AG04449 (cell line): ENCODE results near the gene GOLGA6C.
"Not testable (repeated sequence)": the region's sequence is repeated elsewhere in the genome, so short reads cannot be mapped to it uniquely, and the experiment has no call there.

Experiments
- CTCF ChIA-PET: fragments of 350-600 bp; formaldehyde crosslinking; extraction: SDS; loops from one replicate; lab custom pipeline; 2021; ENCODE audit warnings: antibody characterized with exemption; lab: Yijun Ruan, JAX
- POLR2A ChIA-PET: fragments of 400-600, 350-600 bp; formaldehyde crosslinking; extraction: SDS; loops from one replicate; lab custom pipeline; 2020; ENCODE audit warnings: antibody characterized with exemption, inconsistent platforms; lab: Yijun Ruan, JAX
- DNase-seq: peaks from one replicate; pipeline ENCODE4 v3.0.0-alpha.2; 2010; ENCODE audit warnings: low read depth, low spot score
- H3K4me3 ChIP-seq: 2 replicates; pipeline ENCODE4 v1.5.1; 2011; ENCODE audit warnings: low read depth, mild to moderate bottlenecking, control low read depth, low read length
- TF ChIP-seq, protein P1 (sequence below): IDR thresholded peaks from one replicate; pipeline ENCODE4 v1.5.1; 2011; ENCODE audit warnings: mild to moderate bottlenecking, moderate library complexity, low read length, control low read depth, inconsistent platforms; ENCODE audit not compliant: insufficient read depth; ENCODE audit errors: missing control alignments

Gene GOLGA6C

DNA sequence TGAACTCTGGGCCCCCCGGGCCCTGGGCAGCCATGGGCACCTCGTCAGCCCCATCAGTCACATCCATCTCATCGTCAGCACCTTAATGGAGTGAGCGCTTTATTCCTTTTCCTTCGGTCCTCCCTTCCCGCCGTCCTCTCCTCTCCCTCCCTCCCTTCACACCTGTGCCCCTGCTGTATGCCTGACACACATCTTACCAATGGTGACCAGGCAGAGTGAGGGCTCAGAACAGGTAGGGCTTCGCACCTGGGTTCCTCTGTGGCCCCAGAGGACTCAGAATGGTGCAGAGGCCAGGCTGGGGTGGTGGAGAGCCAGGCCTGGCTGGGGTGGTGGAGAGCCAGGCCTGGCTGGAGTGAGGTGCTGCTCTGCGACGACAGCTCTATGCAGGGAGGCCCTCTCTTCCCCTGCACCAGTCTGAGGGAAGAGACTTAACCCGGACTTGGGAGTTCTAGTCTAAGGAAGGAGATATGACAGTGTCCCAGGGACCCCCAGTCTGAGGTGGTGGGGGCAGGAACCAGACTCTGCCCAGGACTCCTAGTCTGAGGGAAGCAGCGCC lies 44.8 kb upstream of the GOLGA6C start:
- ChIA-PET CTCF (interaction anchor here (0.9 to 10.9 kb wide), 4 partner anchors 9 to 185 kb away, joined by 4 to 337 read pairs (median 6); partner anchors contain the start of genes C15orf39 and PPCDC), POLR2A (no interaction called here)
- H3K4me3 ChIP-seq: no peak overlapping the region
- DNase-seq: no peak
- TF ChIP-seq, protein P1, sequence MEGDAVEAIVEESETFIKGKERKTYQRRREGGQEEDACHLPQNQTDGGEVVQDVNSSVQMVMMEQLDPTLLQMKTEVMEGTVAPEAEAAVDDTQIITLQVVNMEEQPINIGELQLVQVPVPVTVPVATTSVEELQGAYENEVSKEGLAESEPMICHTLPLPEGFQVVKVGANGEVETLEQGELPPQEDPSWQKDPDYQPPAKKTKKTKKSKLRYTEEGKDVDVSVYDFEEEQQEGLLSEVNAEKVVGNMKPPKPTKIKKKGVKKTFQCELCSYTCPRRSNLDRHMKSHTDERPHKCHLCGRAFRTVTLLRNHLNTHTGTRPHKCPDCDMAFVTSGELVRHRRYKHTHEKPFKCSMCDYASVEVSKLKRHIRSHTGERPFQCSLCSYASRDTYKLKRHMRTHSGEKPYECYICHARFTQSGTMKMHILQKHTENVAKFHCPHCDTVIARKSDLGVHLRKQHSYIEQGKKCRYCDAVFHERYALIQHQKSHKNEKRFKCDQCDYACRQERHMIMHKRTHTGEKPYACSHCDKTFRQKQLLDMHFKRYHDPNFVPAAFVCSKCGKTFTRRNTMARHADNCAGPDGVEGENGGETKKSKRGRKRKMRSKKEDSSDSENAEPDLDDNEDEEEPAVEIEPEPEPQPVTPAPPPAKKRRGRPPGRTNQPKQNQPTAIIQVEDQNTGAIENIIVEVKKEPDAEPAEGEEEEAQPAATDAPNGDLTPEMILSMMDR: no peak

DNA sequence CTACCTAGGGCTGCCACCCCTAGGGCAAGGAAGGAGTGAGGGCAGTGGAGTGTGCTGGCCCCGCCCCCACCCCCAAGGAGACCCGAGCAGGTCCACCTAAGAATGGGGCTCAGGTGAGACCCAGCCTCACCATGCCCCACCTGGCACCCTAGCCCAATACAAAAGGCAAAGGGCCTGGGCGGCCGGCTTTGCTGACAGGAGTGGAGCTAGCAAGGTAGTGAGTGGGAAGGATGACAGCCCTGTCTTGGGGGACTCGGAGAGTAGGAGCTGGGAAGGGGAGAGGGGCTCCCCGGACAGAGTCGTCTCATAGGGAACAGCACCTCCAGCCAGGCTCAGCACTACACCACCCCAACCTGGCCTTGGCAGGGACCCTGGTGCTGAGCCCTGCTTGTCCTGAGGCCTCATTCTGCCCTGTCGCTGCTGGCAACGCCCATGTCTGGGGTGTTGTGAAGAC lies 44.3 kb upstream of the GOLGA6C start:
- no peak for DNase-seq
- H3K4me3 ChIP-seq: no peak overlapping the region
- ChIA-PET POLR2A (interaction anchor here (1.1 kb wide), 1 partner anchor 191 kb away, joined by 4 read pairs; the partner anchor contains the start of gene PPCDC), CTCF (interaction anchor here (1.4 to 2.3 kb wide), 3 partner anchors 10 to 182 kb away, joined by 3 to 13 read pairs (median 8); partner anchors contain the start of gene C15orf39)
- TF ChIP-seq, protein P1: no peak

DNA sequence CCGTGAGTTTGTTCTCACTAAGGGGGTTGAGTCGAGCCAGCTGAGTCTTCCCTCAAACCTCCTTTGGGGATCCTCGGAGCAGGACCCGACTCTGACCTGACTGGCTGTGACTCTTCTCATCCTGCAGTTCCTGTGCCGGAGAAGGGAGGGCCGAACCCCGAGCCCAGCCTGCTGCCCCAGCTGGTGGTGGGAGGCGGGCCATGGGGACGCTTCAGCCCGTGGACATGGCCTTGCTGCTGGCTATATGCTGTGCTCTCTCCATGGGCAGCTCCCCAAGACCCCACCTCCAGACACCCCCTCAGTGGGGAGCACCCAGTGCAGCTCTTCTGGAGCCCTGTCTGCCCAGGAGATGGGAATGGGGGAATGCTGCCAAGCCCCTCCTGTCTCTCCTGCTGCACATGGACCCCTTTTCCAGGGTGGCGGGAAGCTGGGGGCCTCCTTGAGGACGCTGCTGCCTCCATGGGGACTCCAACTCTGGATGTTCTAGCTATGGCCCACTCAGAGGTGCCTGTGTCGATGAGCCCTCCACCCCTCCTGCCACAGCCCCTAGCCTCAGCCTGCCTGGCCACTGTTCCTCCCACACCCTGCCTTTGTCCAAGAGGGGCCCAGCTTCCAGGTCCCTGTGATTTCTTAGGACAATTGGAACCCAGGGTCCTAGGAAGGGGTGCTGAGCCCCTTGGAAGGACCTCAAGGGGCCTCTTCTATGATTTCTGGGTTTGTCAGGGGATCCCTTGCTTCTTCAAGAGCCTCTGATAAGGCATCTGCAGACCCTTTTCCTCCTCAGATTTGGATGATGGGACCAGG lies 43.6 kb upstream of the GOLGA6C start:
- ChIA-PET CTCF (interaction anchor here (1.4 to 2.3 kb wide), 4 partner anchors 7 to 183 kb away, joined by 3 to 13 read pairs (median 10); partner anchors contain the start of gene C15orf39), POLR2A (interaction anchor here (1.1 kb wide), 1 partner anchor 191 kb away, joined by 4 read pairs; the partner anchor contains the start of gene PPCDC)
- TF ChIP-seq, protein P1: no peak
- H3K4me3 ChIP-seq: no peak overlapping the region
- DNase-seq: no peak

DNA sequence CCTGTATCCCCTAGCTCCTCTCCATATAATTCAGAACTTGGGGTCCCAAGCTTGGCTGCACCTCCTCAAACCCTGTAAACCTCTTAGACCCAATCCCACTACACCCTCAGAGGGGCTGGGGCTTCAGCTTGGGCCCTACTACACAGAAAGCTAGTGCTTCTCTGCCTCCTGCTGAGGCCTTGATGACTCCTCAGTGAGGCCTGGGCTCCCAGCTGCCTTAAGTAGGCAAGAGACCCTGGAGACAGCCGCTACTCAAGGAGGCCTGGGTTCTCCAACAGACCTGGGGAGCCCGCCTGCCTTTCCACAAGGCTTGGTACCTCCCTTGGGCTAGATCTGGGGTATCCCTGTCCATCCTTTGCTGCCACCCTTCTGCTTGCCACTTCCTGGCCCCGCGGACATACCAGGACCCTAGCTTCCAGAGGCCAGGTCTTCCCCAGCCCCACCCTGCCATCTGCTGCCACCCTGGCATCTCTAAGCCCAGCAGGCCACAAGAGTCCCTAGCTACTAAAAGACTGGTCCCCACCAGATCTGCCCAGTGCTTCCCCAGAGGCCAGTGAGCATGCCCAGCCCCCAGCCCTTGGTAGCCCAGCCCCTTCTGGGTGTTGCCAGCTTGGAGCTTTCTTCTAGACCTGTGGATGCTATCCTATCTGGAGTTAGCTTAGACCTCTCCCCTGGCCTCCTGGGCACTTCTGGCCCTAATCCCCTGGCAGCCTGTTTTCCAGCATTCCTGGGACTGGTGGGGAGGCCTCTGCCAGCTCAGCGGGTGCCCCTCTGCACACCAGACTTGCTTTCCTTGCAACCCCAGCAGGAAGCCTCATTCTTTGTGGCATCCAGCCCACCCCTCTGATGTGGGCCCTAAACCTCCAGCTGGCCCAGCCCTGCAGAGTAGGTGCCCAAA lies 42.8 kb upstream of the GOLGA6C start:
- TF ChIP-seq, protein P1: no peak
- no peak overlapping the region for H3K4me3 ChIP-seq
- no peak for DNase-seq
- CTCF ChIA-PET: interaction anchor here (1.1 to 2.3 kb wide), 5 partner anchors 8 to 184 kb away, joined by 3 to 13 read pairs (median 8); partner anchors contain the start of gene C15orf39
- POLR2A ChIA-PET: interaction anchor here (0.5 kb wide), 1 partner anchor 85 kb away, joined by 3 read pairs; no protein-coding TSS in a partner anchor

DNA sequence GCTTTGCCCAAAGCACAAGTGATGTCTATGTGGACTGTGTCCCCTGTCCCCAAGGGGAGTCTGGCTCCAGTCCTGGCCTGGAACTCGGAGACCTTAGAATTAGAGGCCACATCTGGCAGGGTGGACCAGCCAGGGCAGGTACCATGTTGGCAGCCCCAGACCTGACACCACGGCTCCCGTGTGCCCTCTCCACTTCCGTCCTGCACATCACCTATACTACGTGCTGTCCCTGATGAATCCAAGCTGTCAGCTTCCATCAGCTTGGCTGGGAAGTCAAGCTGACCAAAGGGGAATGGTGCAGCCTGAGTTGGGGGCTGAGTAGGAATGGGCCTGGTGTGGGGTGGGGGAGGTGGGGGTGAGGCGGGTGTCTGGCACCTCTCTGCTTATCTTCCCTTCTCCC lies 41.1 kb upstream of the GOLGA6C start:
- ChIA-PET POLR2A (interaction anchor here (1.1 kb wide), 1 partner anchor 16 kb away, joined by 3 read pairs; the partner anchor contains the start of gene C15orf39), CTCF (no interaction called here)
- TF ChIP-seq, protein P1: no peak
- DNase-seq: no peak
- no peak overlapping the region for H3K4me3 ChIP-seq

DNA sequence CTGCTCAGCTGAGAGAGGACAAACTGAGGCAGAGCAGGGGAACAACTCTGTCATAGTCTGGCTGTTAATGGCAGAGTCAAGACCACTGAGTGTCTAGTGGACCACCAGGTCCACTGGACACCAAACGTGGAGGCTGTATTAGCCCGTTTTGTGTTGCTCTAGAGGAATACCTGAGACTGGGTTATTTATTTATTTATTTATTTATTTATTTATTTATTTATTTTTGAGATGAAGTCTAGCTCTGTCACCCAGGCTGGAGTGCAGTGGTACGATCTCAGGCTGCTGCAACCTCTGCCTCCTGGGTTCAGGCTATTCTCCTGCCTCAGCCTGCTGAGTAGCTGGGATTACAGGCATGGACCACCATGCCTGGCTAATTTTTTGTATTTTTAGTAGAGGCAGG lies 40.6 kb upstream of the GOLGA6C start:
- H3K4me3 ChIP-seq, CTCF ChIA-PET, DNase-seq: not testable (repeated sequence)
- POLR2A ChIA-PET: interaction anchor here (1.1 kb wide), 1 partner anchor 16 kb away, joined by 3 read pairs; the partner anchor contains the start of gene C15orf39

DNA sequence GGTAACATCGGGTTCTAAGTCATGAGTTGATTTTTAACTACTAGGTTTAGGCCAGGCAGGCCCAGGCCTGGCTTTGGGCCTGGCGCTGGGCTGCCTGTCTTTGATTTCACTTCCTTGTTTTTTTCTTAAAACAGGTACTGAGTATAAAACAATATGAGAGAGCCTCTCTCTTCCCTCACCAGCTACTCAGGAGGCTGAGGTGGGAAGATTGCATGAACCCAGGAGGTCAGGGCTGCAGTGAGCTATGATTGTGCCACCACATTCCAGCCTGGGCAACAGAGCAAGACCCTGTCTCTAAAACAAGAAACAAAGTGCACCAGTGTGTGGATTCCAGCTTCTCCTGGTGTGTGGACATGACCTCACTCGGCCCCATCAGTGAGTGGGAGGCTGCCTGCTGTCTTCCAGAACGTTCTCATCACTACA lies 38.6 kb upstream of the GOLGA6C start:
- DNase-seq, H3K4me3 ChIP-seq, POLR2A ChIA-PET: not testable (repeated sequence)
- CTCF ChIA-PET: interaction anchor here (1.0 to 1.1 kb wide), 2 partner anchors 10 to 15 kb away, joined by 3 to 4 read pairs; no protein-coding TSS in a partner anchor
